Heart left ventricle (tissue), 16 donors: ENCODE data around the gene ABI1. TPM values are rescaled to one million over a fixed set of nuclear protein-coding genes. Genes with fewer than 3 reads are reported as not detected.

Source experiments
- ATAC-seq, 4 donors: fragments of 200-7000 bp; cut with Tn5 transposase; one replicate each; pipeline ENCODE4 v1.9.1; 2020 to 2022; ENCODE audit warnings: moderate library complexity in 4 of 4, mild to moderate bottlenecking in 3 of 4, moderate number of reproducible peaks in 1 of 4
- DNase-seq, 5 donors: peaks; one replicate each; pipeline ENCODE4 v3.0.0-alpha.2; 2020
- H3K27ac ChIP-seq, 12 donors: fragments of 200-600 bp; sonication (generic) in 4 of 12; one replicate each; pipeline versions ENCODE4 v1.5.0 to v1.8.0; 2016 to 2022; ENCODE audit warnings: mild to moderate bottlenecking in 2 of 12
- H3K27me3 ChIP-seq, 9 donors: fragments of 200-600 bp; sonication (generic) in 2 of 9; one replicate each; pipeline versions ENCODE4 v1.5.1 to v1.8.0; 2016 to 2022; ENCODE audit warnings: mild to moderate bottlenecking in 3 of 9
- H3K36me3 ChIP-seq, 9 donors: fragments of 200-600 bp; sonication (generic) in 2 of 9; one replicate each; pipeline versions ENCODE4 v1.5.0 to v1.8.0; 2018 to 2022; ENCODE audit warnings: mild to moderate bottlenecking in 2 of 9
- H3K4me1 ChIP-seq, 12 donors: fragments of 200-600 bp; sonication (generic) in 4 of 12; one replicate each; pipeline versions ENCODE4 v1.5.0 to v1.8.0; 2016 to 2022; ENCODE audit warnings: mild to moderate bottlenecking in 3 of 12
- H3K4me3 ChIP-seq, 12 donors: fragments of 200-600 bp; sonication (generic) in 4 of 12; one replicate each; pipeline versions ENCODE4 v1.5.0 to v1.8.0; 2017 to 2022; ENCODE audit warnings: mild to moderate bottlenecking in 9 of 12, moderate library complexity in 4 of 12
- H3K9me3 ChIP-seq, 12 donors: fragments of 200-600 bp; sonication (generic) in 4 of 12; one replicate each; pipeline versions ENCODE4 v1.5.0 to v1.8.0; 2016 to 2022; ENCODE audit warnings: mild to moderate bottlenecking in 1 of 12
- CTCF ChIP-seq, 12 donors: fragments of 200-600 bp; sonication (generic) in 4 of 12; IDR thresholded peaks; one replicate each; pipeline versions ENCODE4 v1.5.0 to v1.8.0; 2018 to 2022; ENCODE audit warnings: antibody characterized with exemption in 12 of 12, mild to moderate bottlenecking in 5 of 12
- POLR2A ChIP-seq, 2 donors: fragments of 450-650 bp; IDR thresholded peaks; one replicate each; pipeline ENCODE4 v1.6.1; 2017; ENCODE audit warnings: antibody characterized with exemption in 2 of 2, mild to moderate bottlenecking in 2 of 2, moderate library complexity in 2 of 2
- WGBS, 4 donors: extraction: QIAGEN DNeasy Blood & Tissue Kit in 2 of 4; methylation state at CpG; one replicate each; pipeline versions ENCODE4 v1.1.5 to v1.1.7; 2013 to 2018; 5-methylcytosine and 5-hydroxymethylcytosine counted together
- intact Hi-C, 10 donors: fragments of 100-400 bp; cut with DNase I; formaldehyde crosslinking; loops; one replicate each; pipeline versions ENCODE4 v1.11.1 to v1.14.2; 2022
- polyA plus RNA-seq, 2 donors: library from polyadenylated mRNA; stranded (reverse); fragments of 200-250 nt; gene quantifications; one replicate each; pipeline ENCODE4 v1.2.3, GENCODE V29; 2013
- total RNA-seq, 9 donors: library from RNA; depleted of rRNA in 2 of 9; stranded (reverse); fragments of >200 nt in 2 of 9; fragmentation: NEBNext Ultra II Directional in 3 of 9; extraction: Animal tissue kit (Norgen Biotek cat#: 25700) in 3 of 9; gene quantifications; one replicate each; pipeline versions ENCODE4 v1.1.0 to v1.2.4, GENCODE V29; 2016 to 2023
- donor health status: ischemic (EF 13 %, LVEDD 7.1; RV severe dilation, severe dysfunction).
- donor health status: healthy with polysubstance abuse.
- donor health status: DM: no; HTN: yes; CAD: no.
- donor health status: DM: no; HTN: no; CAD: no.
- donor health status: ischemic (EF 25% LVEDD 6.9; RV normal size, moderate dysfunction).
- donor health status: ischemic (EF 25% LVEDD 5.7; RV mildly dilated, moderate dysfunction).
- donor health status: healthy.
- donor health status: DM: yes; HTN: yes; CAD: no.
- donor health status: ischemic (EF 35%, LVEDD 5.7; RV mildly dilated, moderate dysfunction).
- donor health status: nonischemic (EF 11% LVEDD 7.7; RV severe dilation, severe dysfunction).
- donor health status: DM: yes; HTN: yes; CAD: no.
- donor health status: PGD.
- donor health status: ischemic (EF 29% LVEDD 5.4; RV normal size, mild dysfunction).
- donor health status: nonischemic (EF 23%, LVEDD 6.1; RV moderate dilation, normal function).

Gene ABI1
- total and polyA plus RNA-seq, 11 donors, result 8.5 to 50.0 (median 25.6) TPM

- intact Hi-C loops, result loop anchor here in 2 of 10 donors (5.0 to 10.0 kb wide), 2 partner anchors 163 to 165 kb away; partner anchors contain the start of gene ABI1 (in 2 of the 2)
- no peak for DNase-seq
- no peak for TF ChIP-seq CTCF (IDR thresholded peaks at IDR 0.05)
- TF ChIP-seq POLR2A (IDR thresholded peaks at IDR 0.05), result no peak
These were observed 161.1 kb downstream of the ABI1 start for GRCh38 chr10:26699631-26700030.

GRCh38 chr10:26698909-26699308 lies 161.8 kb downstream of the ABI1 start:
- no peak for ATAC-seq
- no peaks in the 10 kb centered on the region for H3K9me3 ChIP-seq
- no peak for DNase-seq
- peaks cover 0 to 8% (median 0%) of the 10 kb centered on the region in 9 donors for H3K36me3 ChIP-seq
- no peaks in the 10 kb centered on the region for H3K27me3 ChIP-seq
- H3K27ac ChIP-seq, result no peak overlapping the region
- H3K4me1 ChIP-seq, result peaks cover 0 to 22% (median 9%) of the 10 kb centered on the region in 12 donors
- WGBS, 4 donors, result 73 to 88% (median 87%) methylated on average over 2 of the region's 2 CpGs
- intact Hi-C loops, result loop anchor here in 2 of 10 donors (5.0 to 10.0 kb wide), 2 partner anchors 163 to 166 kb away; partner anchors contain the start of gene ABI1 (in 2 of the 2)
- peak overlapping the region in 5 of 12 donors; percentile 71 to 99 (median 96) for H3K4me3 ChIP-seq
- TF ChIP-seq POLR2A (IDR thresholded peaks at IDR 0.05) (no peak), CTCF (IDR thresholded peaks at IDR 0.05) (no peak)

More at GRCh38 chr10:26699631-26700030, 161.1 kb downstream of the ABI1 start:
- Histone ChIP-seq H3K9me3 (no peaks in the 10 kb centered on the region), H3K27me3 (no peaks in the 10 kb centered on the region), H3K4me1 (peaks cover 0 to 22% (median 9%) of the 10 kb centered on the region in 12 donors), H3K36me3 (peaks cover 0 to 8% (median 0%) of the 10 kb centered on the region in 9 donors), H3K27ac (no peak overlapping the region), H3K4me3 (no peak overlapping the region)
- no peak for ATAC-seq
- WGBS, 4 donors, result 96 to 98% (median 97%) methylated on average over 7 of the region's 7 CpGs

- TF ChIP-seq POLR2A (IDR thresholded peaks at IDR 0.05) (no peak), CTCF (IDR thresholded peaks at IDR 0.05) (no peak)
- H3K4me3 ChIP-seq, result peak overlapping the region; percentile 56 to 99 (median 91)
- intact Hi-C loops, result loop anchor here in 2 of 10 donors (5.0 to 10.0 kb wide), 2 partner anchors 164 to 167 kb away; partner anchors contain the start of gene ABI1 (in 2 of the 2)
- peaks cover 0 to 4% (median 3%) of the 10 kb centered on the region in 9 donors for H3K27me3 ChIP-seq
- DNase-seq (no peak), ATAC-seq (no peak)
- WGBS, 4 donors, result 1 to 3% (median 2%) methylated on average over 30 to 42 of the region's 42 CpGs
- H3K36me3 ChIP-seq, result peaks cover 0 to 8% (median 0%) of the 10 kb centered on the region in 9 donors
- H3K4me1 ChIP-seq, result peaks cover 0 to 22% (median 9%) of the 10 kb centered on the region in 12 donors
- H3K27ac ChIP-seq, result peak overlapping the region; percentile 89 to 100 (median 96)
- no peaks in the 10 kb centered on the region for H3K9me3 ChIP-seq
These were observed 162.7 kb downstream of the ABI1 start for GRCh38 chr10:26697922-26698608.
